Measurements from ENCODE around the gene ITGA1.

GRCh38 chr5:52945040-52945439 is 157.3 kb downstream of the ITGA1 start:
- TF ChIP-seq POLR2A (IDR thresholded peaks at IDR 0.05) (no peak), CTCF (IDR thresholded peaks at IDR 0.05) (no peak)
